COR-L47 (cell line): ENCODE results near the gene NELFB.

ENCODE experiments used
- DNase-seq: peaks from one replicate; lab custom pipeline; 2025; lab: John Stamatoyannopoulos, UW

NELFB gene

GRCh38 chr9:137254624-137255447, at the start of gene NELFB:
Gene NELFB, plus strand, starts transcription at chr9:137255327.
- DNase-seq: peak; percentile 75

GRCh38 chr9:137206602-137207001, 48.5 kb upstream of the NELFB start:
- DNase-seq: no peak

GRCh38 chr9:137211532-137211931, 43.6 kb upstream of the NELFB start:
- no peak for DNase-seq

- DNase-seq: no peak
These were observed 42.6 kb upstream of the NELFB start for GRCh38 chr9:137212520-137212919.

- DNase-seq: no peak
These were observed 41.7 kb upstream of the NELFB start for GRCh38 chr9:137213160-137214060.

GRCh38 chr9:137214620-137215019, 40.5 kb upstream of the NELFB start:
- no peak for DNase-seq

- no peak for DNase-seq
These were observed 39.7 kb upstream of the NELFB start for GRCh38 chr9:137215196-137215986.

GRCh38 chr9:137216188-137216965, 38.8 kb upstream of the NELFB start:
- DNase-seq: no peak

GRCh38 chr9:137217276-137218211, 37.6 kb upstream of the NELFB start:
- DNase-seq: peak; percentile 77

- DNase-seq: no peak
These were observed 36.8 kb upstream of the NELFB start for GRCh38 chr9:137218212-137218753.

GRCh38 chr9:137218754-137219271, 36.3 kb upstream of the NELFB start:
- DNase-seq: no peak

- no peak for DNase-seq
These were observed 35.3 kb upstream of the NELFB start for GRCh38 chr9:137219757-137220316.

- no peak for DNase-seq
These were observed 34.6 kb upstream of the NELFB start for GRCh38 chr9:137220317-137221094.

GRCh38 chr9:137221095-137221505, 34.0 kb upstream of the NELFB start:
- no peak for DNase-seq

- peak; percentile 38 for DNase-seq
These were observed 33.5 kb upstream of the NELFB start for GRCh38 chr9:137221506-137222111.

- no peak for DNase-seq
These were observed 32.7 kb upstream of the NELFB start, which contains the start of gene RNF208 for GRCh38 chr9:137222190-137223077. Gene RNF208, minus strand, starts transcription at chr9:137222240. Its CDS starts 1,028 bp downstream, at chr9:137221212.
